Epidermal melanocyte (primary cell): Measurements from ENCODE around the gene SAP30.

Experiments
- DNase-seq: peaks from one replicate; pipeline ENCODE4 v3.0.0; 2011; ENCODE audit warnings: low spot score; ENCODE audit not compliant: insufficient read length

The SAP30 gene

GRCh38 chr4:173370477-173371291 lies at the start of gene SAP30:
Gene SAP30, plus strand, starts transcription at chr4:173370954. Its CDS starts 229 bp downstream, at chr4:173371183.
- peak; percentile 71 for DNase-seq

- no peak for DNase-seq
These were observed 45.6 kb upstream of the SAP30 start for GRCh38 chr4:173325007-173325736.

GRCh38 chr4:173328236-173328901 lies 42.4 kb upstream of the SAP30 start:
- no peak for DNase-seq

- DNase-seq = no peak
These were observed 40.2 kb upstream of the SAP30 start for GRCh38 chr4:173330590-173330989.

- DNase-seq = no peak
These were observed 38.7 kb upstream of the SAP30 start for GRCh38 chr4:173332021-173332487.

GRCh38 chr4:173332963-173333657 lies 37.6 kb upstream of the SAP30 start:
- DNase-seq = no peak

- no peak for DNase-seq
These were observed 37.1 kb upstream of the SAP30 start for GRCh38 chr4:173333658-173334084.

- DNase-seq = peak; percentile 97
These were observed 36.5 kb upstream of the SAP30 start, which contains the start of gene HMGB2 for GRCh38 chr4:173334085-173334890. Gene HMGB2, minus strand, starts transcription at chr4:173334358. Its CDS starts 709 bp downstream, at chr4:173333649.

- peak; percentile 44 for DNase-seq
These were observed 35.6 kb upstream of the SAP30 start for GRCh38 chr4:173334891-173335752.

GRCh38 chr4:173337463-173337862 lies 33.3 kb upstream of the SAP30 start:
- DNase-seq = no peak

GRCh38 chr4:173343832-173344397 lies 26.8 kb upstream of the SAP30 start:
- no peak for DNase-seq

- DNase-seq = no peak
These were observed 25.1 kb upstream of the SAP30 start for GRCh38 chr4:173345648-173346047.

- DNase-seq = no peak
These were observed 24.7 kb upstream of the SAP30 start for GRCh38 chr4:173346074-173346473.

- DNase-seq = no peak
These were observed 23.3 kb upstream of the SAP30 start for GRCh38 chr4:173347467-173347866.

- no peak for DNase-seq
These were observed 12.8 kb upstream of the SAP30 start for GRCh38 chr4:173357939-173358338.

- no peak for DNase-seq
These were observed 10.1 kb upstream of the SAP30 start for GRCh38 chr4:173360587-173361221.

GRCh38 chr4:173362666-173363065 lies 8.1 kb upstream of the SAP30 start:
- no peak for DNase-seq

GRCh38 chr4:173365359-173365996 lies 5.3 kb upstream of the SAP30 start:
- DNase-seq = no peak
